GM21423 (cell line): ENCODE results near the gene MOAP1.
"Not testable (repeated sequence)": the region's sequence is repeated elsewhere in the genome, so short reads cannot be mapped to it uniquely, and the experiment has no call there.

ENCODE experiments used
- ATAC-seq: cut with Tn5 transposase; IDR thresholded peaks from one replicate; pipeline ENCODE4 v1.9.1; 2021; ENCODE audit warnings: mild to moderate bottlenecking, moderate library complexity; ENCODE audit not compliant: unreplicated experiment

Gene MOAP1

DNA sequence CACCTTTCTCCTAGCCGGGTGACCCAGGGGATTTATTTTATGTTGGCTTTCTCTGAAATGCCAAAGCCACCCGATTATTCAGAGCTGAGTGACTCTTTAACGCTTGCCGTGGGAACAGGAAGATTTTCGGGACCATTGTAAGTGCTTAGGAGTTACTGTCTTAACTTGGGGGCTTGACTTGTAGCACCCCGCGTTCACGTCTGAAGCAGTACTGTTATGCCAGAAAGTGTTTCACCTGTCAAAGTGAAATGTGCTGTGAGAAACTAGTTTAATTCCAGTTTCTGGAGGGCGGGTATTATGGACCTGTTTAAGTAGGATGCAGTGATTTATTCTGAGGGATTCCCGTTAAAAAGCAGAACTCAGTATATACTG lies 638 bp upstream of the MOAP1 start:
- peak; percentile 4 for ATAC-seq

DNA sequence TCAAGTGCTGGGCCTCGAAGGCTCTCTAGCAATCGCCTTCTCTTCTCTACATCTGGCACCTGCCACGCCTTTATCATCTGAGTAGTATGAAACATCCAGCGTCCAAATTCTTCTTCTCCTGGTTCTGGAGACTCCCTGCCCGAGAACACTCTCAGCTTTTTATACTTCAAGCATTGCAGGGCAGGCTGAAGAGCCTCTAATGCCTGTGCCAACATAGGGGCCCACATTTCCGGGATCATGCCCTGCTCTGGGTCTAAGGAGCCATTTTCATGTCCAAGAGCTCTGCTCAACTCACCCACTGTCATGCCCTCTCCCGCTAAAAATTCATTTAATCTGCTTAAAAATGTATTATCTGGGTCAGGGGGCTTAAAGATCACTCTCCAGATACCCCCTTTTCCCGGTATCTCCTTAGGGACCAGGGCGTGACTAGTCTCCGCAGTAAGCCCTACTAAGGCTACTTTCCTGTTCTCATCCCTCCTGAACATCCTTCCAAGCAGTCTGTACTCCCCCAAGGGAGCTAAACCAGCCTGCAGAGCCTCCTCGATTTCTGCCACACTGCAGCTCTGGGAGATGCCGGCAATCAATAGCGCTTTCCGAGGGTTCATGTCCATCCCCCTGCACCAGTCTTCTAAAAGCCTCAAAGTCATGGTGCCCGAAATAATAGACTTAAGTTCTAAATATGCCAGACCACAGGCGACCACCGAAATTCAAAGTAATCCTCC lies 940 bp downstream of the MOAP1 start:
- ATAC-seq: no peak

DNA sequence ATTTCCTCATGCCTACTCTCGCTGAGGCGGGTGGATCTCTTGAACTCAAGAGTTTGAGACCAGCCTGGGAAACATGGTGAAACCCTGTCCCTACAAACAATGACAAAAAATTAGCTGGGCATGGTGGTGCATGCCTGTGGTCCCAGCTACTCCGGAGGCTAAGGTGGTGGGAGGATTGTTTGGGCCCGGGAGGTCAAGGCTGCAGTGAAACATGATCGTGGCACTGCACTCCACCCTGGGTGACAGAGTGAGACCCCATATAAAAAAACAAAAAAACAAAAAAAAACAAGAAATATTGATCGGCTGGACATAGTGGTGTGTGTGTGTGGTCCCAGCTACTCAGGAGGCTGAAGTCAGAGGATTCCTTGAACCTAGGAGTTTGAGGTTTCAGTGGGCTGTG lies 9.2 kb downstream of the MOAP1 start:
- no peak for ATAC-seq

DNA sequence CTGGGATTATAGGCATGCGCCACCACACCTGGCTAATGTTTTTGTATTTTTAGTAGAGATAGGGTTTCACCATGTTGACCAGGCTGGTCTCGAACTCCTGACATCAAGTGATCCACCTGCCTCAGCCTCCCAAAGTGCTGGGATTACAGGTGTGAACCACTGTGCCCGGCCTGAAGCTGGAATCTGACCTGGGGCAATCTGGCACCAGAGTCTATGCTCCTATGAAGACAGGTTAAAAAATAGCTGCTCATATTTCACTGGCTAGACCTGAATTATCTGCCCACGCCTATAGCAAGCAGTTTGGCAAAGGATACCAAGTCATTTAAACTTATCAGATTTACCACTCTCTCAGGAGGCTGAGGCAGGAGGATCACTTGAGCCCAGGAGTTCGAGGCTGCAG lies 10.0 kb downstream of the MOAP1 start:
- not testable (repeated sequence) for ATAC-seq

DNA sequence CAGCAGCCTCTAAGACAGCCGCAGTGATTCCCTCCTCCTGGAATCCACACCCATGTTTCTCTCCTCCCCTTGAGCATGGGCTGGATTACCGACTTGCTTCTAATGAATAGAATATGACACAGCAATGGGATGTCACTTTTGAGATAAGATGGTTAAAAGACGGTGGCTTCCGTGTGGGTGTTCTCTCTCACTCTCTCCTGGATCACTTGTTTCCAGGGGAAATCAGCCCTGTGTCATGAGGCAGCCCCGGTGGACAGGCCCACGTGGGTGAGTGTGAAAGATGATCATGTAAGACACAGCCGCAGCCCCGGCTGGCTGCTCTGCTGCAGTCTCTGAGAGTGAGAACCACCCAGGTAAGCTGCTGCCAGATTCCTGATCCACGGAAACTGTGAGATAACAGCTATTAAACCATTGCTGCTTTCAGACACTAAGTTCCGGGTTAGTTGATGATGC lies 10.7 kb downstream of the MOAP1 start:
- no peak for ATAC-seq

DNA sequence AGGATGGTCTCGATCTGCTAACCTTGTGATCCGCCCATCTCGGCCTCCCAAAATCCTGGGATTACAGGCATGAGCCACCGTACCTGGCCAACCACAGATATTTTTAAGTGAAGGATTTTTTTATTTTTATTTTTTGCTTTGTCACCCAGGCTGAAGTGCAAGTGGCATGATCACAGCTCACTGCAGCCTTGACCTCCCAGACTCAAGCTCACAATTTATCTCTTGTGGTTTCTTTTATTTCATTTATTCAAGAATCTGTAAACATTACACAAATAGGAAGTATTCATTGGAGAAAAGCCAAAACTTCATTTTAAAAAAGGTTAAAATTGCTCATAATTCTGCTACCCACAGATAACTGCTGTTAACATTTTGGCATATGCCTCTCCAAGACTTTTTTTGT lies 13.3 kb downstream of the MOAP1 start:
- no peak for ATAC-seq

DNA sequence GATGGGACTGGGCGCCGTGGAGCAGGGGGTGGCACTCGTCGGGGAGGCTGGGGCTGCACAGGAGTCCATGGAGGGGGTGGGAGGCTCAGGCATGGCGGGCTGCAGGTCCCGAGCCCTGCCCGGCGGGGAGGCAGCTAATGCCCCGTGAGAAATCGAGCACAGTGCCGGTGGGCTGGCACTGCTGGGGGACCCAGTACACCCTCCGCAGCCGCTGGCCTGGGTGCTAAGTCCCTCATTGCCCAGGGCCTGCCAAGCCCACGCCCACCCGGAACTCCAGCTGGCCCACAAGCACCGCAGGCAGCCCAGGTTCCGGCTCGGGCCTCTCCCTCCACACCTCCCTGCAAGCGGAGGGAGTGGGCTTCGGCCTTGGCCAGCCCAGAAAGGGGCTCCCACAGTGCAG lies 14.6 kb downstream of the MOAP1 start:
- not testable (repeated sequence) for ATAC-seq

DNA sequence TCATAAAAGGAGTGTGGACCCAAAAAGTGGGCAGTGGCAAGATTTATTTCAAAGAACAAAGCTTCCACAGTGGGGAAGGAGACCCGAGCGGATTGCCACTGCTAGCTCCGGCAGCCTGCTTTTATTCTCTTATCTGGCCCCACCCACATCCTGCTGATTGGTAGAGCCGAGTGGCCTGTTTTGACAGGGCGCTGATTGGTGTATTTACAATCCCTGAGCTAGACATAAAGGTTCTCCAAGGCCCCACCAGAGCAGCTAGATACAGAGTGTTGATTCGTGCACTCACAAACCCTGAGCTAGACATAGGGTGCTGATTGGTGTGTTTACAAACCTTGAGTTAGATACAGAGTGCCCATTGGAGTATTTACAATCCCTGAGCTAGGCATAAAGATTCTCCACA lies 15.1 kb downstream of the MOAP1 start:
- ATAC-seq: not testable (repeated sequence)

DNA sequence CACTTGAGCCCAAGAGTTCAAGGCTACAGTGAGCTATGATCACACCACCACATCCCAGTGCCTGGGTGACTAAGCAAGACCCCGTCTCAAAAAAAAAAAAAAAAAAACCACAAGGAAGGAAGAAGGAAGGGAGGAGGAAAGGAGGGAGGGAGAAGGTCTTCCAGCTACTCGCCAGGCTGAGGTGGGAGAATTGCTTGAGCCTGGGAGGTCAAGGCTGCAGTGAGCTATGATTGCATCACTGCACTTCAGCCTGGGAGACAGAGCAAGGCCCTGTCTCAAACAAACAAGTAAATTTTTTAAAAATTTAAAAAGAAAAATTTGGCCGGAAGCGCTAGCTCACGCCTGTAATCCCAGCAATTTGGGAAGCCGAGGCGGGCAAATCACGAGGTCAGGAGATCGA lies 16.1 kb downstream of the MOAP1 start:
- ATAC-seq: not testable (repeated sequence)

DNA sequence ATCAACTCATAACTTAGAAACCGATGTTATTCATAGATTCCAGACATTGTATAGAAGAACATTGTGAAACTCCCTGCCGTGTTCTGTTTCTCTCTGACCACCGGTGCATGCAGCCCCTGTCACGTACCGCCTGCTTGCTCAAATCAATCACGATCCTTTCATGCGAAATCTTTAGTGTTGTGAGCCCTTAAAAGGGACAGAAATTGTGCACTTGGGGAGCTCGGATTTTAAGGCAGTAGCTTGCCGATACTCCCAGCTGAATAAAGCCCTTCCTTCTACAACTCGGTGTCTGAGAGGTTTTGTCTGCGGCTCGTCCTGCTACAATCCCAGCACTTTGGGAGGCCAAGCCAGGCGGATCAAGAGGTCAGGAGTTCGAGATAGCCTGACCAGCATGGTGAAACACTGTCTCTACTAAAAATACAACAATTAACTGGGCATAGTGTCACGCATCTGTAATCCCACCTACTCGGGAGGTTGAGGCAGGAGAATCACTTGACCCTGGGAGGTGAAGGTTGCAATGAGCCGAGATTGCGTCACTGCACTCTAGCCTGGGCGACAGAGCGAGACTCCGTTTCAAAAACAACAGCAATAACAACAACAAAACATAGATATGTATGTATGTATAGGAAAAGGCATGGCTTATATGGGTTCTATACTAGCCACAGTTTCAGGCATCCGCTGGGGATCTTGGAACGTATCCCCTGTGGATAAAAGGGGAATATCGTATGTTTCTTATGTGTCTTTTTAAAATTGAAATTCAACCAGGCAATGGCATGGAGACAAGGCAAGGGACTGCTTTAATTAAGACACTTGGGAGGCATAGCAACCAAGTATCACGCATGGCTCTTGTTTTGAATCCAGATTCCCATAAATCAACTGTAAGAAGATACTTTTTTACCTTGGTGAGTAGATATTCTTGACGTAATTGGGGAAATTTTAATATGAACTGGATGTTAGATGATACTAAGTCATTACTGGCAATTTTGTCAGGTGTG lies 19.1 kb downstream of the MOAP1 start:
- ATAC-seq: not testable (repeated sequence)

DNA sequence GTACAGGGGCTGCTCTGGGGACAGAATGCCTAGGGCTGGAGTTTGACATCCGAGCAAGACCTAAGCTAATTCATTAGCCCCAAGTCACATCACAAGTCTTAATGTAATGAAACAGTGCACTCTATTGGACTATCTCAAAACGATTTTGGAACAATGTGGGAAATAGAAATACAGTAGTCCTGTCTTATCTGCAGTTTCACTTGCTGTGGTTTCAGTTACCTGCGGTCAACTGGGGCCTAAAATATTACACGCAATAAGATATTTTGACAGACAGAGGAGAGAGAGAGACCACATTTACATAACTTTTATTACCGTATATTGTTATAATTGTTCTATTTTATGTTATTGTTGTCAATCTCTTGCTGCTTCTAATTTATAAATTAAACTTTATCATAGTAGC lies 21.1 kb downstream of the MOAP1 start:
- ATAC-seq: no peak

DNA sequence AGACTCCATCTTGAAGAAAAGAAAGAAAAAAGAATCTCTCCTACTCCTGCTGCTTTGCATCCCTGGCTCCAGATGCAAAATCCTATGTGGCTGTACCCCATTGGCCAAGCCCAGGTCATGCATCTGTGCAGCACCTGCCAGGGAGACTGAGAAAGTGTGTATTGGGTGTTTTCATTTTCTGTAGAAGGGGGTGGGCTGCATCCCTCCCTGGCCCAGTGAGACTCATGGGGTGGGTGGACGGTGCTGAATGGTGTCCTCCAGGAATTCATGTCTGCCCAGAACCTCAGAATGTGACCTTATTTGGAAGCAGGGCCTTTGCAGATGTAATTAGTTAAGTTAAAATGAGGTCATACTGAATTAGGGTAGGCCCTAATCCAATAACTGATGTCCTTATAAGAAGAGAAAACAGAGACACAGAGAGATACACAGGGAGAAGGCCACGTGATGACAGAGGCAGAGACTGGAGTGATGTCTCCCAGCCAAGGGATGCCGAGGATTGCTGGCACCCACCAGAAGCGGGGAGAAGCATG lies 23.2 kb downstream of the MOAP1 start:
- ATAC-seq: no peak

DNA sequence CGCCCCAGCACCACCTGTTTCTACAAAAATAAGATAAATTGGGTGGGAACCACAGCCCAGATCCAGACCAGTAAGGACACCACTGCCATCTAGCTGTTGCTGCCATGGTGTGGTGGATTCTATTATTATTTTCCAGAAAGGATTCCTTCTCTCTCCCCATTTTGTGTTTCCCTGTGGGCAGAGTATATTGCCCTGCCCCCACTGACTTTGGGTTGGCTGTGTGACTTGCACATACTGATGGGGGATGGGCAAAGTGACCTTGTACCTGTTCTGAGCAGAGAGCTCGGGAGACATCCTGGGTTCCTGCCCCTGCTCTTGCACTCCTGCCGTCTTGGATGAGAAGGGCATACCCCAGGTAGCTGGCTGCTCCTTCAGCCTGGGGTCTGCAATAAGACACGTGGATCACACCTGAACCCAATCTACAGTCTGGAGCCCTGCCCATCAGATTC lies 24.3 kb downstream of the MOAP1 start:
- no peak for ATAC-seq

DNA sequence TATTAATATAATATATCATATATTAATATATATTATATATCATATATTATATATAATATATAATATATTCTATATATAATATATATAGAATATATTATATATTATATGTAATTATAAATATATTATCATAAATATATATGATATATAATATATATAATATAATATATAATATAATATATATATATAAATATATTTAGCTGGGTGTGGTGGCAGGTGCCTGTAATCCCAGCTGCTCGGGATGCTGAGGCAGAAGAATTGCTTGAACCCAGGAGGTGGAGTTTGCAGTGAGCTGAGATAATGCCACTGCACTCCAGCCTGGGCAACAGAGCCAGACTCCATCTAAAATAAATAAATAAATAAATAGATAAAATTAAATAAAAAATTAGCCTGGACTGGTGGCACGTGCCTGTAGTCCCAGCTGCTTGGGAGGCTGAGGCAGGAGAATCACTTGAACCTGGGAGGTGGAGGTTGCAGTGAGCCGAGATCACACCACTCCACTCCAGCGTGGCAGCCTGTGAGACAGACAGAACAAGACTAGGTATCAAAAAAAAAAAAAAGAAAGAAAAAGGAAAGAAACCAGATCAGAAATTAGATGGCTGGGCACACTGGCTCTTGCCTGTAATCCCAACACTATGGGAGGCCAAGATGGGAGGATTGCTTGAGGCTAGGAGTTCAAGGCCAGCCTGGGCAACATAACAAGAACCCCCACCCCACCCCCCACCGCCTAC lies 24.9 kb downstream of the MOAP1 start:
- not testable (repeated sequence) for ATAC-seq

DNA sequence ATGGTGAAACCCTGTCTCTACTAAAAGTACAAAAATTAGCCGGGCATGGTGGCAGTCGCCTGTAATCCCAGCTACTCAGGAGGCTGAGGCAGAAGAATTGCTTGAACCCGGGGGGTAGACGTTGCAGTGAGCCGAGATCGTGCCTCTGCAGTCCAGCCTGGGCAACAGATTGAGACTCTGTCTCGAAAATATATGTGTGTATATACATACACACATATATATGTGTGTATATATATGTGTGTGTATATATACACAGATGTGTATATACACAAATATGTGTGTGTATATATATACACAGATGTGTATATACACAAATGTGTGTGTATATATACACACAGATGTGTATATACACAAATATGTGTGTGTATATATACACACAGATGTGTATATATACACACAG lies 26.3 kb downstream of the MOAP1 start:
- not testable (repeated sequence) for ATAC-seq

DNA sequence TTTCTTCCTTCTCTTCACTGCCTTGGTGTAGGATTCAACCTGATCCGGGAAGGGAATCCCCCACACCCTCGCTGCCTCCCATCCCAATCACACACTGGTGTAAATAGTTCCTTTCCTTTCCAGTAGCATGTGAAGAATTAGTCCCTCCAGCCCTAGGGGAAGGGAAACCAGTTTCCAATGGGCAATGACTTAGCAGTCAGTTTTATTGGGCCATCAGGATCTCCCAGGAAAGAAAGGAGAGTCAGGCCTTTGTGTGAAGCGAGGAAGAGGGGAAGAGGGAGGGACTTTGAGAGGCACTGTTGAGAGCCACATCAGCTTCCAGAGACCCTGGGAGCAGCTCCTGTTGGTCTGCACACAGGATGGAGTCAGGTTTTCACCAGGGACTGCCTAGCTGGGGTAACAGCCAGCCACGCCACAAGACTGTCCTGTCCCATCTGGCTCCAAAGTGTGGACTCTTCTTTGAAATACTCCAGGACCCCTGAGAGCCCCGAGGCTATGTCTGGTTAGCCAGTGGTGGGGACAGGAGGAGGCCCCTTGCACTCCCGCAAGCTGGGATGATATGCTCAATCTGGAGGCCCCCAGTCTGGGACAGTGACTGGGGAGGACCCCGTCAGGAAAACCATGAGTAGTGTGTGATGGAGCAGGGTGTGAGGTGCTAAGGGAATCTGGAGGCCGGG lies 27.9 kb downstream of the MOAP1 start:
- no peak for ATAC-seq

DNA sequence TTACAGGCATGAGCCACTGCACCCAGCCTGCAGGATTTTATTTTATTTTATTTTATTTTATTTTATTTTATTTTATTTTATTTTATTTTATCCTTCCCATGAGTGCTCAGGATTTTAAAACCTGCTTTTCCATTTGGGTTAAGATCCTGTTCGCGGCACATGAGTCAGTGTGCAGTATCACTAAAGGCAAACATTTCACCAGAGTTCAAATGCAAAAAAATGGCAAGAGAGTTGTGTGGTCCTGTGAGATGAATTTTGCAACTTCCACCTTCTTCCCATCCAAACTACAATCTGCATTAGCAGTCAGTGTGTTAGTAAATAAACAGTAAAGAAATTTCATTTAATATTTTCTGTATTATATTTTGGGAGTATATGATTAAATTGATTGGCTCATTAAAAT lies 29.0 kb downstream of the MOAP1 start:
- no peak for ATAC-seq

DNA sequence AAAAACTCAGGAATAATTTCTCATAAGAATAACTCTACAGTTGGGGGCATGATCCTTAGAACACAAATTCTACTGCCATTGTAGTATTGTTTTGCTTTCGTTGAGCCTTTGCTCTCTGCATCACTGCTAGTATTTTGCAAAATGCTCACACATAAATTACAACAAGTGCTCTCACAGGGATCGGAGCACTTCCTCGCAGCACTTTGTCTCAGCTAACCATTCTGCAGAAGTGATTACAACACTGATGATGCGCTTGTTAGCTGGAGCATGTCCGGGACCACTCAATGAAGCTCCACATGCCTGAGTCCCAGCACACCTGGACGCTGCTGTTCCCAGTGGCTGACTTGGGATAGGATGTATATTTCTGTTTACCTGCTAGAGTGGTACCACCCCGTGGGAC lies 31.6 kb downstream of the MOAP1 start:
- no peak for ATAC-seq

DNA sequence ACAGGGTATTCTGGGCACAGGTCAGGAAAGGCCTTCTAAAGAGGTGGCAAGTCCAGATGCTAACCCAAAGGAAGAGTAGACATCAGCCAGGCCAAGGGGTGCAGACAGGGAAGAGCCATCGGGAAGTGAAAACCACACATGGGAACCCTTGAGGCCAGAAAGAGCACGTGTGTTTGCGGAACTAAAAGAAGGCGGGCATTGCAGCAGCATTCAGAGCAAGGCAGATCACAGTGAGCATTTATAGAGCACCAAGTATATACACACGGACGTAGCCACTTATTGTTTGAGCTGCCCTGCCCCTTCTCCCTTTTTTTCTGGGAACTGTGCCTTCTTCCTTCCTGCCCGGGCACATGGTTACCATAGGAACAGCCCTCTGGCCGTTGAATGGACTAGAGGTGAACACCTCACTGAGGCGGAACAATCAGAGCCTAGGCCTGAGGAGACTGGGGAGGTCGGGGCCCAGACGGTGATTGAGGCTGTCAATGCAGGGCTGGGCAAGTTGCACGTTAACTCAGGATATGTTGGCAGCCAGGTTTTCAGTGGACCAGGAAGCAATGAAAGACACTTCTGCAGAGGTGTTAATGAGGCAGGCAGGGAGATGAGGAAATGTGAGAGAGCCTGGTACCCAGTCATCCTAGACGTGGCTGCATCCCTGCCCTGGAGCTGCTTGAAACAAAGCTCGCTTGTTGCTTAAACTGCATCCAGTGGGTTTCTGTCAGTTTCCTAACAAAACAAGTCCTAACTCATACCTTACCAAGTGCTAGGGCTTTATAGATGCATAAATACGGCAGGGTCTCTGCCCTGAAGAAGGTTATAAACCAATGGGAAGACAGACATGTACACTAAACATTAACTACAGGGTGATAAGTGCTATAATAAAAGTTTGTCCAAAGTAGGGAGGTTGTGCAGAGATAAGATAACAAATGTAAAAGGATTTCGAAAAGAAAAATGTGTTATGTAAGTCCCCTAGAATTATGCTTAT lies 34.2 kb downstream of the MOAP1 start:
- no peak for ATAC-seq
